HL-60 (cell line): ENCODE data around the gene RTN4R.
"Not testable (repeated sequence)": the region's sequence is repeated elsewhere in the genome, so short reads cannot be mapped to it uniquely, and the experiment has no call there.

Experiments
- CTCF ChIP-seq: IDR thresholded peaks from one replicate; pipeline ENCODE4 v1.5.1; 2011; ENCODE audit warnings: low read length, control low read depth, inconsistent platforms; ENCODE audit not compliant: insufficient read depth
- GABPA ChIP-seq: IDR thresholded peaks from 2 replicates; pipeline ENCODE4 v1.6.1; 2012; ENCODE audit warnings: low read depth
- POLR2AphosphoS5 ChIP-seq: IDR thresholded peaks from 2 replicates; pipeline ENCODE4 v1.6.1; 2012; ENCODE audit warnings: low read depth
- REST ChIP-seq: IDR thresholded peaks from 2 replicates; pipeline ENCODE4 v1.6.1; 2012; ENCODE audit warnings: low read depth; ENCODE audit not compliant: insufficient replicate concordance
- SPI1 ChIP-seq: IDR thresholded peaks from 2 replicates; pipeline ENCODE4 v1.6.1; 2012; ENCODE audit warnings: low read depth, mild to moderate bottlenecking, borderline replicate concordance

GRCh38 chr22:20286312-20286660, 18.2 kb upstream of the RTN4R start:
- not testable (repeated sequence) for TF ChIP-seq CTCF, REST, GABPA, POLR2AphosphoS5, SPI1
